ENCODE results near the gene TCP11L1. TPM values are rescaled to one million over a fixed set of nuclear protein-coding genes. Genes with fewer than 3 reads are reported as not detected.

Gene TCP11L1
- total RNA-seq, result 10 to 100 TPM; 25.4 to 28.3 TPM
- long read RNA-seq, donor 1, result 0 reads
- long read RNA-seq, donor 2, transcript TCP11L1-201 (10 exons, 2,817 nt), result major isoform, 15 of 21 reads
- long read RNA-seq, donor 2, partial matches to known transcripts, result 0 of 21 reads
- long read RNA-seq, donor 2, other reads (novel, unspliced or antisense), result 6 of 21 reads

- DNase-seq (ENCODE audit: low spot score), result peak; percentile 98
- intact Hi-C loops (cut with DNase I), result no loop called here
Measured at GRCh38 chr11:33039274-33040032, at the start of gene TCP11L1. Gene TCP11L1, plus strand, starts transcription at chr11:33039572. Its CDS starts 4,202 bp downstream, at chr11:33043774.

DNA sequence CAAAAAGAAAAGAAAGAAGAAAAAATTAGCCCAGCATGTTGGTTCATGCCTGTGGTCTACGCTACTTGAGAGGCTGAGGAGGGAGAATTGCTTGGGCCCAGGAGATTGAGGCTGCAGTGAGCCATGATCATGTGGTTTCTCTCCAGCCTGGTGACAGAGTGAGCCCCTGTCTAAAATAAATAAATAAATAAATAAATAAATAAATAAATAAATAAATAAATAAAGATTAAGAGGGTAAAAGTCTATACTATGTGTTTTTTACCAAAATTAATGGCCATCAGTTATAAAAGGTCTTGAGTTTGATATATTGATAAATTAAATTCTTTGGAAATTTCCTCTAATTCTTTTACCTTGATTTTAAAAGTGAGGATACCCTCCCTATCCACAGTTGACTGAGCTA, 48.9 kb upstream of the TCP11L1 start:
- DNase-seq (ENCODE audit: low spot score), result no peak
- intact Hi-C loops (cut with DNase I), result no loop called here

DNA sequence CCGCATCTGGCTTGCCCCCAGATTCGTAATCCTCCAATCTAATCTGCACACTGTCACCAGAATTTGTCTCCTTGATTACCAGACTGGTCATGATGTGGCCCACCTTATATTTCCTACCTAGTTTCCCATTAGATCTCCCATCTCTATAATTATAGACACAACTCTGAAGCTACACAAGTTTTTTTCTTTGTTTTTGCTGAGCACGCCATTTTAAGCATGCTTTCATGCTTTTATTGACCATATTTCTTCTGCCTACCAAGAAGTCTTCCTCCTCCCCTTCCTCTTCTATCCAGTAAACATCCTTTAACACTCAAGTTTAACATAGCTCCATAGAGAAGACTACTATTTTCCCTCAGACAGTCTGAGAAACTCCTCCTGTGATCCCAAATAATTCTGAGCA, 47.9 kb upstream of the TCP11L1 start:
- no peak for DNase-seq (ENCODE audit: low spot score)
- intact Hi-C loops (cut with DNase I), result no loop called here

GRCh38 chr11:32991898-32992297, 47.5 kb upstream of the TCP11L1 start:
- DNase-seq (ENCODE audit: low spot score), result no peak
- intact Hi-C loops (cut with DNase I), result no loop called here

DNA sequence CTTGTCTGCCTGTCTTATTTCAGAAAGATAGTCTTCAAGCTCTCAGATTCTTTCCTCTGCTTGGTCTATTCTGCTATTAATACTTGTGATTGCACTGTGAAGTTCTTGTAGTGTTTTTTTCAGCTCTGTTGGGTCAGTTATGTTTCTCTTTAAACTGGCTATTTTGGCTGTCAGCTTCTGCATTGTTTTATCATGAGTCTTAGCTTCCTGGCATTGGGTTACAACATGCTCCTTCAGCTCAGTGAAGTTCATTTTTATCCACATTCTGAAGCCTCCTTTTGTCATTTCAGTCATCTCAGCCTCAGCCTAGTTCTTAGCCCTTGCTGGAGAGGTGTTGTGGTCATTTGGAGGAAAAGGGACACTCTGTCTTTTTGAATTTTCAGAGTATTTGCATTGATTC, 39.2 kb upstream of the TCP11L1 start:
- DNase-seq (ENCODE audit: low spot score), result no peak
- intact Hi-C loops (cut with DNase I), result no loop called here

DNA sequence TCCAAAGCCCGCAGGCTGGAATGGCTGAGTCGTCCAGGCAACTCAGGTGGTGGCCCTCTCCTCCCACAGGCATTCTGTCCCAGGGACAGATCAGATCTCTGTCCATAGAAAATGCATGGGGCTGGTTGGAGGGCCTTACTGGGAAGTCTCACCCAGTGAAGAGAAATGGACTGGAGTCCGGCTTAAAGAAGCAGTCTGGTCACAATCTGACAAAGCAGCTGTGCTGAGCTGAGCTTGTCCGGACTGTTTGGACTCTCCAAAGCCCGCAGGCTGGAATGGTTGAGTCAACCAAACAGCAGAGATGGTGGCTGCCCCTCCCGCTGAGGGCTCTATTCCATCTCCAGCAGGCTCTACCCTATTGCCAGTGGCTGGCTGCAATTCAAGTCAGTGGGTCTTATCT, 38.1 kb upstream of the TCP11L1 start:
- intact Hi-C loops (cut with DNase I), result no loop called here

DNA sequence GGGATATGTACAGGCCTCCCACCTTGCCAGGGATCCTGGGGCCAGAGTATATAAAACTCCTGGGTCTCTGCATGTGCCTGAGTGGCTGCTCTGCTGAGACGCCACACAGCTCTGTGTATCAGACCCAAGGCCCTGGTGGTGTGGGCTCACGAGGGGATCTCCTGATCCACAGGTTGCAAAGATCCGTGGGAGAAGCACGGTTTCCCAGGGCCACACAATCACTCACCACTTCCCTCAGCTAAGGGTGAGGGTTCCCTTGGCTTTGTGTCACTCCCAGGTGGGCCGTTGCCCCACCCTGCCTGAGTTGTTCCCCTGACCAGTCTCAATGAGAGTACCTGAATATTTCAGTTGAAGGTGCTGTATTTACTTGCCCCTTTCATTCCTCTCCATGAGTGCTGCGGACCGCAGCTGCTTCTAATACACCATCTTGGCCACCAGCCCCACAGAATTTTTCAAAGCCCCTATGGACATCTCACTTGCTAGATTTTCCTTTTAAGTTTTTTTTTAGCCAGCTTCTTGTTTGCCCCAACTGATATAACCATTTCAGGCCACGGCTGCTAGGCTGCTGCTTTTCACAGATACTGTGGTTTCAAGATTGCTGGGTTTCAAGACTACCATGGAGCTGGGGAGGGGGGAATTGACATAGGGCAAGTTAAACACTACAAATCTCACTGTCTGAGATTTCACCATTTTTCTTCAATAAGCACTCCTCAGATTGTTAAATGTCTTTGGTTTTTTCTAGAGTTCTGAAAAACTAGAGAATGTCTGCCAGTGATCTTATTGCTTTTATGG, 37.4 kb upstream of the TCP11L1 start:
- DNase-seq (ENCODE audit: low spot score), result no peak
- intact Hi-C loops (cut with DNase I), result no loop called here

More for the DNA sequence above, 38.1 kb upstream of the TCP11L1 start:
- DNase-seq (ENCODE audit: low spot score), result no peak

DNA sequence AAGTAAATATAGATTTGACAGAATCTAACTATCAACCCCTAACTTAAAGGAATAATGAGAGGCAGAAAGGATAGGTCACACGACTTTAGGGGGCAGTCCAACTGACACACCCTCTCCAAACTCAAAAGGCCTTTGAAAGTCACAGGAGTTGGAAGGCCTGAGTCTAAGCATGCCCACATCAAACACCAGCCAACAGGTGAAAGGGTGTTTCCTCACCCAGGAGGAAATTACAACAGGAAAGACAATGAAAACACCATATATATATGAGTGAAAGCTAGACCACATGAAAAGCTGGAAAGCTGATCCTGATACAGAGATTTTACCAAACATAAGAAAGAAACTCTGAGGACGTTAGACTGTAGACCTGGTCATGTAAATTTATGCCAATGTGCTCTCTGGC, 34.2 kb upstream of the TCP11L1 start:
- intact Hi-C loops (cut with DNase I), result no loop called here
- DNase-seq (ENCODE audit: low spot score), result no peak

GRCh38 chr11:33006010-33006409, 33.4 kb upstream of the TCP11L1 start:
- intact Hi-C loops (cut with DNase I), result no loop called here
- no peak for DNase-seq (ENCODE audit: low spot score)

DNA sequence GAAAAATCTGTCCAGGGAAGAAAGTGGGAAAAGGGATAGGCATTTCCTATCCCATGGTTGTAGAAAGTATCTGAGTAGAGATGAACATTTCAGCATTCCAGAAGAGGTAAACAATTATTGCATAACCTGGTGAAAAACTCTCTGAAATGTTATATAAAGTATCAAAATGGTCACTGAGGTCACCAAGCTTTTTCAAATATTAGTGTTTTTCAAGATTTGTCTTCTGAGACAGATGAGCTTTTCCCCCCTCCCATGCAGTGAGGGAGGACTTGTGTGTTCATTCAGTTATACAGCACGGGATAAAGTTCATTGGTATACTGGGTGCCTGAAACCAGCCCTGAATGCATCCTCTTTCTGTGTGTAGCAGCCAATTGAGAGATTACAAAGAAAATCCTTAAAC, 25.6 kb upstream of the TCP11L1 start:
- intact Hi-C loops (cut with DNase I), result no loop called here
- no peak for DNase-seq (ENCODE audit: low spot score)

GRCh38 chr11:33015621-33016551, 23.5 kb upstream of the TCP11L1 start, which contains the start of gene DEPDC7:
Gene DEPDC7, plus strand, starts transcription at chr11:33015878. Its CDS starts 78 bp downstream, at chr11:33015956.
- peak; percentile 97 for DNase-seq (ENCODE audit: low spot score)
- intact Hi-C loops (cut with DNase I), result no loop called here

DNA sequence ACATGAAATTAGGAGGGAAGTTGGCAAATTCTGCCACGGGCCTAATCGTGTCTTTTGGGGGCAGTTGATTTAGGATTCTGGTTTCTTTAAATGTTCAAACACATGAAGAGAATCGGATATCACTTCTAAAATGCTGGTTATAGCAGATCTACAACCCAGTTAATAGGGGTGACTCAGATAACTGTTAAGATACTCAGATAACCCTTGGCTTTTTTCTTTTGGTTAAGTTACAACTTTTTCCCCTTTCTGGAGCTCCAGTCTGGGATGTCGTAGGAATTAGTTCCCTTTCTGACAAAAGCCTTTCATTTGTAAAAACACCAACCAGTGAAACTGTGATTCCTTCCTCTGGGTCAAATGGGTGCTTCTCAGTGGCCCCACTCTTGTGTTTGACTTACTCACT, 22.7 kb upstream of the TCP11L1 start:
- no peak for DNase-seq (ENCODE audit: low spot score)
- intact Hi-C loops (cut with DNase I), result no loop called here

DNA sequence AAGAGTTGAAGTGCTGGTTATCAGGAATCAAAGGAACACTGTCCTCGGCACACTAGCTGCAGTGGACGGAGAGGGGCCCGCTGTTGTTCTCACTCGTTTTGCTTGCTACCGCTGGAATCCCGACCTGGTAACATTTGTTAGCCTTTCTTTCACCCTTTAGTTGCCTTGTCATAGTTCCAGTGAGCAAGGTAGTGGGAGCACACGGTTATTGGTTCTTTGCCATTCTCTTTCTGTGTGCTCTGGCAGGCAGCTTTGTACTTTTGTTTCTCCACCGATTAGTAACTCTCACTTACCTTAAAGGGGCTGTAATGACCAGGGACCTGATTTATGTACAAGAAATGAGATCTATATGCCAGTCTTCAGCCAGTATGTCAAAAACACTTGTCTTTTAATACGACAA, 21.9 kb upstream of the TCP11L1 start:
- intact Hi-C loops (cut with DNase I), result no loop called here
- DNase-seq (ENCODE audit: low spot score), result no peak

GRCh38 chr11:33017965-33018364, 21.4 kb upstream of the TCP11L1 start:
- DNase-seq (ENCODE audit: low spot score), result no peak
- intact Hi-C loops (cut with DNase I), result loop anchor here in 1 of 2 donors (1.0 kb wide), 1 partner anchor 47 kb away; no protein-coding TSS in a partner anchor

GRCh38 chr11:33018840-33019239, 20.5 kb upstream of the TCP11L1 start:
- no peak for DNase-seq (ENCODE audit: low spot score)
- intact Hi-C loops (cut with DNase I), result loop anchor here in 1 of 2 donors (1.0 kb wide), 1 partner anchor 46 kb away; no protein-coding TSS in a partner anchor

DNA sequence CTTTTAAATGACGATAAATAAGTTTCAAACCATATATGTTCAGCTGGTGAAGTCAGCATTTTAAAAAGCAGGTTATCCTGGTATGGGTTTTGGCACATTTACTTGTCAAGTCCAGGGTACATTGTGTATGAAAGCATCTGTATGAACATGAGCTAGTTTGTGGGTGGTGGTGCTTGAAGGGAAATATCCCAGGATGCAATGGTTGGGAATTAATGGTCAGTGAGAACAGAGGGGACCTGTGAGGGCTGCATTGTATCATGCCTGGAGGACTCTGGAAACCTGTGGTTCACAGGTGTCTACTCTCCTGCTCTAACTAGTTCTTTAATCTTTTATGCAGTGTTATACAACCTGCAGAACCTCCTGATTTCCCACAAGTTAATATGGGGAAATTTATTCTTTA, 17.9 kb upstream of the TCP11L1 start:
- intact Hi-C loops (cut with DNase I), result no loop called here
- DNase-seq (ENCODE audit: low spot score), result no peak

- intact Hi-C loops (cut with DNase I), result no loop called here
- no peak for DNase-seq (ENCODE audit: low spot score)
Measured at GRCh38 chr11:33021937-33022336, 17.4 kb upstream of the TCP11L1 start.

DNA sequence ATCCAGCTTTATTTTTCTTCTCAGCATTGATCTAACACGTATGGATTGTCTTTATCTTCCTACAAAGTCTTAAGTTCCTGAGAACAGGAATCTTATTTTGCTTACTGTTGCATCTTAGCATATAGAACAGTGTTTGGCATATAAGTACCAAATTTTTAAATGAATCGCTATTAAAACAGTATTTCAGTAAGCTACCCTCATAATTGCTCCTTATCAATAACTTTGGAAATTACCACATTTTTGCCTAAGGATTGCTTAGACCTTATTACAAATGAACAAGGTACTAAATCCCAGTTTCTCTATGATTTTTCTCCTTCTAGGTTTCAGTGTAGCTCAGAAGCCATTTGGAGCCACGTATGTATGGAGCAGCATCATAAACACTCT, 14.0 kb upstream of the TCP11L1 start:
- no peak for DNase-seq (ENCODE audit: low spot score)
- intact Hi-C loops (cut with DNase I), result no loop called here

DNA sequence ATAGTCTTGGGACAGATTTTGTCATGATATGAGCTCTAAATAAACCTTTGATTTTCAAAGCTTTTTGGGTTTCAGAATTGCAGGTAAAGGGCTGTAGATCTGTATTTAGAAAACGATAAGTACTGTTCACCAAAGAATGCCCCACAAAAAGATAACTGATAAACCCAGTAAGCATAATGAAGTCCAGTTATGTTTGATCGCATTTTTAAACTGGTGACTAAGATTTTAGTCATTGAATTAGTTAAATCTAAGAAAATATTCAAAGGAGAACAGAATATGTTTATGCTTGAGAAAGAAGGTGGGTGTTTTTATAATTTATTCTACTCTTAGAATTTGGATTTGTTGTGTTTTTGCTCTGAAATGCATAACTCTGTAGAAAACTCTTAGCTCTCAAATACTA, 12.1 kb upstream of the TCP11L1 start:
- no peak for DNase-seq (ENCODE audit: low spot score)
- intact Hi-C loops (cut with DNase I), result no loop called here
